ENCODE measurements around the gene SLC24A2.

SLC24A2 gene

GRCh38 chr9:19754921-19755320 lies 33.9 kb downstream of the SLC24A2 start:
- no peak for DNase-seq

- DNase-seq = no peak
These were observed 40.3 kb downstream of the SLC24A2 start for GRCh38 chr9:19748278-19749126.

GRCh38 chr9:19746223-19746622 lies 42.6 kb downstream of the SLC24A2 start:
- no peak for DNase-seq

GRCh38 chr9:19741178-19741577 lies 47.7 kb downstream of the SLC24A2 start:
- DNase-seq = no peak

All from activated CD4-positive, alpha-beta T cell treated with anti-CD3 and anti-CD28 coated beads, Interleukin-2, amount 50 U/mL, for 48 hours (primary cell).